H1 (cell line): Measurements from ENCODE around the gene TK1.

Source experiments
- CBX8 ChIP-seq: fragments of 300-800, 300-1000 bp; sonication (generic); IDR thresholded peaks from 2 replicates; pipeline ENCODE4 v1.7.1; 2016; ENCODE audit warnings: low read depth, low read length, borderline replicate concordance
- CEBPB ChIP-seq: IDR thresholded peaks from 2 replicates; pipeline ENCODE4 v1.6.1; 2012; ENCODE audit warnings: low read depth, low read length
- CHD2 ChIP-seq: IDR thresholded peaks from 2 replicates; pipeline ENCODE4 v1.6.1; 2012; ENCODE audit warnings: low read length, improper control_type of control experiment
- CREB1 ChIP-seq: IDR thresholded peaks from 2 replicates; pipeline ENCODE4 v1.6.1; 2012; ENCODE audit warnings: inconsistent platforms
- JUND ChIP-seq: IDR thresholded peaks from 2 replicates; pipeline ENCODE4 v1.6.1; 2011; ENCODE audit warnings: mild to moderate bottlenecking, improper control_type of control experiment, low read length
- POLR2A ChIP-seq, 2 experiments: IDR thresholded peaks; 1 replicate in 1 of 2; 2 replicates in 1 of 2; pipeline ENCODE4 v1.6.1; 2011; ENCODE audit warnings: low read depth in 2 of 2, low read length in 2 of 2, mild to moderate bottlenecking in 2 of 2; ENCODE audit errors: control extremely low read depth in 1 of 2
- RNF2 ChIP-seq: fragments of 200-900, 300-1000 bp; sonication (generic); IDR thresholded peaks from 2 replicates; pipeline ENCODE4 v1.7.1; 2016; ENCODE audit warnings: borderline replicate concordance, low read depth, mild to moderate bottlenecking, antibody characterized with exemption, low read length; ENCODE audit not compliant: poor library complexity, severe bottlenecking; ENCODE audit errors: missing control alignments
- SUZ12 ChIP-seq: fragments of 200-600 bp; sonication (generic); IDR thresholded peaks from 2 replicates; pipeline ENCODE4 v1.6.1; 2012; ENCODE audit warnings: mild to moderate bottlenecking, inconsistent platforms, low read length, moderate library complexity, mixed read lengths
- TEAD4 ChIP-seq: IDR thresholded peaks from 2 replicates; pipeline ENCODE4 v1.6.1; 2012; ENCODE audit warnings: low read depth, low read length, inconsistent platforms, mixed read lengths
- TF ChIP-seq, protein P1 (sequence below): IDR thresholded peaks from 2 replicates; pipeline ENCODE4 v1.6.1; 2011; ENCODE audit warnings: low read depth, mild to moderate bottlenecking, low read length; ENCODE audit not compliant: insufficient read depth
- TF ChIP-seq, protein P2 (sequence below), 3 experiments: IDR thresholded peaks; 1 replicate in 2 of 3; 2 replicates in 1 of 3; pipeline versions ENCODE4 v1.5.1 to v1.6.1; 2011; ENCODE audit warnings: low read length in 3 of 3, mild to moderate bottlenecking in 3 of 3, inconsistent platforms in 2 of 3, low read depth in 1 of 3, moderate library complexity in 1 of 3; ENCODE audit not compliant: insufficient read depth in 1 of 3; ENCODE audit errors: control extremely low read depth in 1 of 3

DNA sequence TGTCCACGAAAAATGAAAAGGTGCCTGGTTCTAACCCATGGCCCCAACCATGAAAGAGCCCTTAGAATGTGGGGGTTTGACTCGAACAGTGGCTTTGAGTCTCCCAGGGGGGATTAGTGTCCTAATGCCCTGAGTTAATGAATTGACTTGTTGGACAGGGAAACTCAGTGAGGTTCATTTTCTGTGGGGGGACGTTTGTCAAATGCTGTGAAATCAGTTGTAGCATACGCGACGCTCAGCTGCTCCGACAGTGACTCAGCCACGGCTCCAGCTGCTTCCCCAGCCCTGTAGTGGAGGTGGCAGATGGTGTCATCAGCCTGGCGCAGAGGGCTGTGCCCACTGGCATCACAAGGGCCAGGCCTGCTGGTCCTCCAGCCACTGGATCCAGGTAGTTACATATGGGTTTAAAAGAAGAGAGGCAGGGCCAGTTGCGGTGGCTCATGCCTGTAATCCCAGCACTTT, 40.6 kb upstream of the TK1 start:
- TF ChIP-seq CREB1 (no peak), JUND (no peak), POLR2A (IDR thresholded peaks at IDR 0.05; ENCODE audit: control extremely low read depth in 1 of 2, low read depth in 2 of 2, low read length in 2 of 2) (no peak), SUZ12 (no peak), RNF2 (no peak), CEBPB (no peak), CHD2 (no peak), CBX8 (no peak), TEAD4 (no peak)
- TF ChIP-seq, protein P1, sequence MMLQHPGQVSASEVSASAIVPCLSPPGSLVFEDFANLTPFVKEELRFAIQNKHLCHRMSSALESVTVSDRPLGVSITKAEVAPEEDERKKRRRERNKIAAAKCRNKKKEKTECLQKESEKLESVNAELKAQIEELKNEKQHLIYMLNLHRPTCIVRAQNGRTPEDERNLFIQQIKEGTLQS = no peak
- TF ChIP-seq, protein P2, sequence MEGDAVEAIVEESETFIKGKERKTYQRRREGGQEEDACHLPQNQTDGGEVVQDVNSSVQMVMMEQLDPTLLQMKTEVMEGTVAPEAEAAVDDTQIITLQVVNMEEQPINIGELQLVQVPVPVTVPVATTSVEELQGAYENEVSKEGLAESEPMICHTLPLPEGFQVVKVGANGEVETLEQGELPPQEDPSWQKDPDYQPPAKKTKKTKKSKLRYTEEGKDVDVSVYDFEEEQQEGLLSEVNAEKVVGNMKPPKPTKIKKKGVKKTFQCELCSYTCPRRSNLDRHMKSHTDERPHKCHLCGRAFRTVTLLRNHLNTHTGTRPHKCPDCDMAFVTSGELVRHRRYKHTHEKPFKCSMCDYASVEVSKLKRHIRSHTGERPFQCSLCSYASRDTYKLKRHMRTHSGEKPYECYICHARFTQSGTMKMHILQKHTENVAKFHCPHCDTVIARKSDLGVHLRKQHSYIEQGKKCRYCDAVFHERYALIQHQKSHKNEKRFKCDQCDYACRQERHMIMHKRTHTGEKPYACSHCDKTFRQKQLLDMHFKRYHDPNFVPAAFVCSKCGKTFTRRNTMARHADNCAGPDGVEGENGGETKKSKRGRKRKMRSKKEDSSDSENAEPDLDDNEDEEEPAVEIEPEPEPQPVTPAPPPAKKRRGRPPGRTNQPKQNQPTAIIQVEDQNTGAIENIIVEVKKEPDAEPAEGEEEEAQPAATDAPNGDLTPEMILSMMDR (IDR thresholded peaks at IDR 0.05; ENCODE audit: control extremely low read depth in 1 of 3, insufficient read depth in 1 of 3, low read depth in 1 of 3, low read length in 3 of 3) = no peak
